ENCODE measurements around the gene ZNF555.
"Not testable (repeated sequence)": the region's sequence is repeated elsewhere in the genome, so short reads cannot be mapped to it uniquely, and the experiment has no call there.

The ZNF555 gene

DNA sequence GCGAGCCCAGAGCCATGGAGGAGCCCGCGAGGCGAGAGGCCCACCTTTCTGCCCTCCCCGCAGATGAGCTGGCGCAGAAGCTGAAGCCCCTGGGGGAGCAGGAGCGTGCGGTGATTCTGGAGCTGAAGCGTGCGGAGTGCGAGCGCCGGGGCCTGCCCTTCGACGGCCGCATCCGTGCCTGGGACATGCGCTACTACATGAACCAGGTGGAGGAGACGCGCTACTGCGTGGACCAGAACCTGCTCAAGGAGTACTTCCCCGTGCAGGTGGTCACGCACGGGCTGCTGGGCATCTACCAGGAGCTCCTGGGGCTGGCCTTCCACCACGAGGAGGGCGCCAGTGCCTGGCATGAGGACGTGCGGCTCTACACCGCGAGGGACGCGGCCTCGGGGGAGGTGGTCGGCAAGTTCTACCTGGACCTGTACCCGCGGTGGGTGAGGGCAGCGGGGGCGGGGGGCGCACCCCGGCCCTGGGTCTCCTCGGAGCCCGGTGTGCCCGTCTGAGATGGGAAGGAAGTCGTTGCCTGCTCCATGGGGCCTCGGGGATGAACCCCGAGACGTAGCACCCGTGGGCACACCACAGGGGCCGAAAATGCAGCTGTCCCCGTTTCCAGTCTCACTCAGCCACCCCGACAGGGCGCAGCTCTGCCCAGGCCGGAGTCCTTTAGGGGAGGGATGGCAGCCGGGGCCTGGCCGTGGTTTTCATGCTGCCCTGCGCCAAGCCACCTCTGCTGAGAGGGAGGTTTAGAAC is 33.7 kb upstream of the ZNF555 start:
- no peak for DNase-seq

GRCh38 chr19:2808129-2808941 is 32.9 kb upstream of the ZNF555 start:
- no peak for DNase-seq

DNA sequence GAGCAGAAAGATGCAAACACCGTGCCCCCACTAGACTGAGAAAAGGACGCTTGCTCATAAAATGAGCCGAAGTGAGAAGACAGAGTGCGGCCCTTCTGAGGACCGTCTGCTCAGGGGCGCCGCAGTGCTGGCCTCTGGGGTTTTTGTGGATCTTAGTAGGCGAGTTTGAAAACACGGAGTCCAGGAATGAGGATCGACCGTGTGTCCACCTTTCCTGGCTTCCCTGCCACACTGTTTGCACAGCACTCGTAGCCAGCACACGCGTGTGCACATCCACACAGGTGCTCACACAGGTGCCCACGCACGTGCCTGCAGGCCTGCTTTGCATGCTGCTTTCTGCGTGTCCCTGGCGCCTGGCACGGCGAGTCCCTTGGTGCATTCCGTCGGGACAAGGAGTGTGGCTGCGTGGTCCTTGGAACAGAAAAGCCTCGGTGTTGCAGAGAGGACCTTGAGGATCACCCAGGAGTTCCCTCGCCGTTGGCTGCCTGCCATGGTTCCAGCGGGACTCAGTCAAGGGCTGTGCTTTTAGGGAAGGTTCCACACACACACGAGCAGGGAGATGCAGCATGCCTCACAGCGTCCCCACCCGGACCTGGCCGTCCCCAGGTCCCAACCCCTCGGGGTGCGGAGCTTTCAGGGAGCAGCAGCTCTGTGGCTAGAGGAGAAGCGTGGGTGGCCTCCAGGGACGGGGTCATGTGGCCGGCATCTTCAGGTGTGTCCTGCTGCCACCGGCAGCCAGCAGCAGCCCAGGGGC is 31.7 kb upstream of the ZNF555 start:
- DNase-seq = no peak

DNA sequence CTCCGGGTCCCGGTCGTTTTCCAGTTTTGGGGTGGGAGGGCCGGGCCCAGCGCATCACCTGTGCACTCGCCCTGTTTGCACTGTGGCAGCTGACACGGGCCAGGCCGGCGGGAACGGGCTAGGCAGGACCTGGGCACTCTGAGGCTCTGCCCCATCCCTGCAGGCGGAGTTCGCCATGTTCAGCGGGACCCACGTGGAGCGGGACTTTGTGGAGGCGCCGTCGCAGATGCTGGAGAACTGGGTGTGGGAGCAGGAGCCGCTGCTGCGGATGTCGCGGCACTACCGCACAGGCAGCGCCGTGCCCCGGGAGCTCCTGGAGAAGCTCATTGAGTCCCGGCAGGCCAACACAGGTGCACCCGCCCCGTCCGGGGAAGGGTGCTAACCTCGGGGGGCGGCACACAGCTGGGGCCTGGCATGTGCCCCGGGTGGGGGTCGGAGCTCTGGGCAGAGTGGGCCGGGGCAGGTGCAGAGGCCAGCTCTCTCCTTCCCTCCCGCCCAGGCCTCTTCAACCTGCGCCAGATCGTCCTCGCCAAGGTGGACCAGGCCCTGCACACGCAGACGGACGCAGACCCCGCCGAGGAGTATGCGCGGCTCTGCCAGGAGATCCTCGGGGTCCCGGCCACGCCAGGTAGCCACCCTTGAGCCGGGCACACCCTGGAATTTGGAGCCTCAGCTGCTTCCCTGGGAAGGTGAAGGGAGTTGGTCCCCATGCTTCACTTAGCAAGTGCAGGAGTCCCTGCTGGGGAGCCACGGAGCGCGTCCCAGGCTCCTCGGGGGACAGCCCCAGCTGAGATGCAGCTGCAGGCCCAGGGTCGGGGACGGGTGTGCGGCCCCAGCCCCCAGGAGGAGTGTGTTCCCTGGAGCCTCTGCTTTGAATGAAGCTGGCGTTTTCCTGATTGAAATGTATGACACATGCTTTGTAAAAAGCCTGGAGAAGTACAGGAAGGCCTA is 30.9 kb upstream of the ZNF555 start:
- DNase-seq = no peak

GRCh38 chr19:2811221-2811722 is 30.0 kb upstream of the ZNF555 start:
- DNase-seq = no peak

- no peak for DNase-seq
Observed at GRCh38 chr19:2811735-2812413, 29.4 kb upstream of the ZNF555 start.

GRCh38 chr19:2812414-2813234 is 28.7 kb upstream of the ZNF555 start:
- DNase-seq = no peak

GRCh38 chr19:2813235-2814160 is 27.8 kb upstream of the ZNF555 start:
- DNase-seq = no peak

DNA sequence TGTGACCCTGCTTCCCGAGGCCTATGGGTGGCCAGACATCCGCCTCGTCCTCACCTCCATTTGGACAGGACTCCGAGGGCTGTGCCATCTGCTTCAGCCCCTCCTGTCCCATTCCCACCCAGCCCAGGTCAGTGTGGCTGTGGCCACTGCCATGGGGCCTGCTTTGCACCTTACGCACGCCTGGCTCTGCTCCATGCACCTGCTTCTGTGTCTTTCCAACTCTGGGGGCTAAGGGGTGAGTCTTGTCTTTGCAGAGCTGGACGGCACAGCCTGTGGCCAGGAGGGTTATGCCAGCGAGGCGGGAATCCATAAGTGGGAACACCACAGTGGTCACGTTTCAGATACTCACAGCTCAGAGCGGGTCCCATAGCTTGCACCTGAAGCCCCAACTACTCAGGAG is 26.8 kb upstream of the ZNF555 start:
- no peak for DNase-seq

DNA sequence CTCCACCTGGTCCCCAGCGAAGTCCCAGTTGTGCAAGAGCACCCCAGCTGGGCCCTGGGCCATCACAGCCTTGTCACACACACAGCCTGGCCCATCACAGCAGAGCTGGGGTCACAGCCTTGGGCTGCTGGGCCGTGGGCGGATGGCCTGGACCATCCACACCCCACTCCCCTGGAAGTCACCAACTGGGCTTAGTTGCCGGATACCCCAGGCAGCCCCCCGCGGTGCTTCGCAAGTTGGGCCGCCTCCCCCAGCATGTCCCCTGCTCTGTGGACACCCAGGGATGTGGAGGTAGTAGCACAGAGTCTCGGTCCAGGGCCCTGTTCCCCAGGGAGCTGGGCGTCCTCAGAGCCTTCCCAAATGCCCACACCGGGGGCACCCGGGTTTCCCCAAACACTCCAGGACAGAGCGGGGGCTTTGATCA is 26.1 kb upstream of the ZNF555 start:
- no peak for DNase-seq

DNA sequence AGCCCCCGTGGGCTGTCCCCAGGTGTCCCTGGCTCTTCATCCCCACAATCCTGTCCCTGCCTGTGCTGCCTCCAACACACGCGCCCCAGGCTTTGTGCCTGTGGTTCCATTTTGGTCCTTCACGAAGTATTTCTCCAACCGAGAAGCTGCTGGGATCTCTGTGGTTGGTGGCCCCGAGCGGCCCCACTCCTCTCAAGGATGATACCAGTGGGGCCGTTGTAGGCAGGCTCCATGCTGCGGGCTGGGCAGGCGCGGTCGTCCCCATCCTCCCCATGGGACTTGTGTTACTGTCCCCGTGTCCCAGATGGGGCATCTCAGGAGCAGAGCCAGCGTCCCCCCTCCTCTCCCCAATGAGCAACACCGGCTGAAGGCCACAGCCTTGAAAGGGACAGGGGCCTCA is 25.4 kb upstream of the ZNF555 start:
- DNase-seq = no peak

- DNase-seq = no peak
Observed at GRCh38 chr19:2816641-2817040, 24.6 kb upstream of the ZNF555 start.

GRCh38 chr19:2817237-2817829 is 23.9 kb upstream of the ZNF555 start:
- DNase-seq = not testable (repeated sequence)

DNA sequence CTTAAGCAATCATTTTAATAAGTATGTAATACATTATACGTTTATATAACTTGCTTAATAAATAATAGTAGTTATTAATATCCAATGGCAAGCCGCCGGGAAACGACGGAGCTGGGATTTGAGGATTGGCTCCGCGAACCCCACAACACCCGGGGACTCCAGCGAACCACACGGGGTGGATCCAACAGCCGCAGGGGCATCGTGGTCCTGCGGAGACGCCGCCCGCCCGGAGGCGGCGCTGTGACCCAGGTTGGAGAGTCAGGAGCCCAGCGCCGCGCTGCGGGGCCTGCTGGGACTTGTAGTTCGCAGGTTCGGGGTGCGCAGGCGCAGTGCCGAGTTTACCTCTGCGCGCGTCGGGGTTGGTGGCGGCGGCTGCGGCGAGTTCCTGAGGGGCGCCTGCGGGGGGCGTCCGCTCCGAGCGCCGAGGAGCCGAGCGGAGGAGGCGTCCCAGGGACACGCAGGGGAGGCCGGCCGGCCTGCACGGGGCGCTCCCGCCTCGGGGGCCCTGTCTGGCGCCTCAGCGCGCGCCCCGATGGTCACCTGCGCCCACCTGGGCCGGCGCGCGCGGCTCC is 21.6 kb upstream of the ZNF555 start, which contains the start of gene ZNF554:
TSS of gene ZNF554 (plus strand) at position 329 of the 572 bp plus-strand sequence. CDS start at position 533, 204 bp downstream.
- peak; percentile 90 for DNase-seq

GRCh38 chr19:2820112-2820702 is 21.1 kb upstream of the ZNF555 start:
- no peak for DNase-seq

GRCh38 chr19:2822846-2823245 is 18.4 kb upstream of the ZNF555 start:
- no peak for DNase-seq

- no peak for DNase-seq
Observed at GRCh38 chr19:2823646-2824045, 17.6 kb upstream of the ZNF555 start.

GRCh38 chr19:2824129-2824528 is 17.1 kb upstream of the ZNF555 start:
- DNase-seq = no peak

Measured in fibroblast of skin of back (primary cell).